Activated CD8-positive, alpha-beta memory T cell treated with anti-CD3 and anti-CD28 coated beads for 4 hours (primary cell): ENCODE results near the gene CFAP45.

Experiments
- DNase-seq, 2 donors: peaks; one replicate each; pipeline ENCODE4 v3.0.0-alpha.2; 2020; ENCODE audit warnings: low read depth in 2 of 2

Gene CFAP45

GRCh38 chr1:159853417-159854115, 46.4 kb downstream of the CFAP45 start:
- no peak for DNase-seq

- DNase-seq, result no peak
Observed at GRCh38 chr1:159851407-159851806, 48.6 kb downstream of the CFAP45 start.

- DNase-seq, result no peak
Observed at GRCh38 chr1:159849626-159850366, 50.2 kb downstream of the CFAP45 start.

GRCh38 chr1:159848326-159848725, 51.6 kb downstream of the CFAP45 start:
- no peak for DNase-seq

- DNase-seq, result no peak
Observed at GRCh38 chr1:159847231-159847630, 52.7 kb downstream of the CFAP45 start.

GRCh38 chr1:159845751-159846629, 54.0 kb downstream of the CFAP45 start:
- DNase-seq, result no peak

GRCh38 chr1:159843459-159843858, 56.5 kb downstream of the CFAP45 start:
- no peak for DNase-seq

- no peak for DNase-seq
Observed at GRCh38 chr1:159841749-159842148, 58.2 kb downstream of the CFAP45 start.

GRCh38 chr1:159839116-159839849, 60.7 kb downstream of the CFAP45 start:
- no peak for DNase-seq

- DNase-seq, result no peak
Observed at GRCh38 chr1:159838715-159839114, 61.2 kb downstream of the CFAP45 start.

- DNase-seq, result no peak
Observed at GRCh38 chr1:159835862-159836525, 64.0 kb downstream of the CFAP45 start.

- DNase-seq, result no peak
Observed at GRCh38 chr1:159835356-159835755, 64.6 kb downstream of the CFAP45 start.

- no peak for DNase-seq
Observed at GRCh38 chr1:159832309-159832708, 67.7 kb downstream of the CFAP45 start.

- no peak for DNase-seq
Observed at GRCh38 chr1:159831412-159832141, 68.4 kb downstream of the CFAP45 start.

- no peak for DNase-seq
Observed at GRCh38 chr1:159830722-159831121, 69.2 kb downstream of the CFAP45 start.

- no peak for DNase-seq
Observed at GRCh38 chr1:159829822-159830465, 70.0 kb downstream of the CFAP45 start.

GRCh38 chr1:159829273-159829634, 70.7 kb downstream of the CFAP45 start:
- no peak for DNase-seq

- no peak for DNase-seq
Observed at GRCh38 chr1:159828581-159829272, 71.2 kb downstream of the CFAP45 start.

- DNase-seq, result no peak
Observed at GRCh38 chr1:159828176-159828575, 71.8 kb downstream of the CFAP45 start.
